ENCODE measurements around the gene RIMS3.

DNA sequence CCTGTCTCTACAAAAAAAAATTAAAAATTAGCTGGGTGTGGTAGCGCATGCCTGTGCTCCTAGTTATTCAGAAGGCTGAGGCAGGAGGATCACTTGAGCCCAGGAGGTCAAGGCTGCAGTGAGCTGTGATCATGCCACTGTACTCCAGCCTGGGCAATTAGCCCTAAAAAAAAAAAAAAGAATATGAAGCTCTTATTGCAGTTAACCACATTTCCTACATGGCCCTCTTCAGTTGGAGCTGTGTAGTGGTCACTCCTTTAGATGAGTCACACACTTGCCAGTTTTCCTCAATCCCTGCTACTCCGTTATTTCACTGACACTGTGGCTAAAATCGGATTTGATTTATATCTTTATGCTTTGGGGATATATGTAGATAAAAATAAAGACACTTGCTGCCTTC is 37.8 kb upstream of the RIMS3 start:
- TF ChIP-seq REST (IDR thresholded peaks at IDR 0.05; ENCODE audit: insufficient read depth in 1 of 2, low read depth in 2 of 2, low read length in 2 of 2) (no peak), POLR2AphosphoS5 (IDR thresholded peaks at IDR 0.05; ENCODE audit: low read depth, low read length) (no peak)
